OCI-LY1 (cell line): ENCODE measurements around the gene PTPRR.
"Not testable (repeated sequence)": the region's sequence is repeated elsewhere in the genome, so short reads cannot be mapped to it uniquely, and the experiment has no call there.

Experiments
- H2AFZ ChIP-seq: fragments of 200-600 bp; sonication (generic), shearing (Covaris generic); 2 replicates; pipeline ENCODE4 v1.6.0; 2014; ENCODE audit warnings: antibody characterized with exemption, mild to moderate bottlenecking, low read length
- H3F3A ChIP-seq: fragments of 200-600 bp; sonication (generic), shearing (Covaris generic); 2 replicates; pipeline ENCODE4 v1.6.0; 2014; ENCODE audit warnings: mild to moderate bottlenecking, antibody characterized with exemption, low read length, moderate library complexity; ENCODE audit not compliant: insufficient read depth
- H3K27ac ChIP-seq: fragments of 200-600 bp; sonication (generic); 2 replicates; pipeline ENCODE4 v1.5.1; 2014; ENCODE audit warnings: low read length, mixed run types, mild to moderate bottlenecking, low read depth; ENCODE audit not compliant: poor library complexity, severe bottlenecking
- H3K27me3 ChIP-seq: fragments of 200-600 bp; sonication (generic); 2 replicates; pipeline ENCODE4 v1.6.0; 2014; ENCODE audit warnings: antibody characterized with exemption, mild to moderate bottlenecking, low read length, moderate library complexity; ENCODE audit not compliant: insufficient read depth
- H3K36me3 ChIP-seq: fragments of 200-600 bp; sonication (generic); 2 replicates; pipeline ENCODE4 v1.6.1; 2014; ENCODE audit warnings: mild to moderate bottlenecking, antibody characterized with exemption, low read length, moderate library complexity, mixed read lengths; ENCODE audit not compliant: insufficient read depth
- H3K4me1 ChIP-seq: fragments of 200-600 bp; sonication (generic); 2 replicates; pipeline ENCODE4 v1.5.1; 2014; ENCODE audit warnings: mild to moderate bottlenecking, low read length, moderate library complexity; ENCODE audit not compliant: insufficient read depth, severe bottlenecking
- H3K4me2 ChIP-seq: fragments of 200-600 bp; sonication (generic), shearing (Covaris generic); 2 replicates; pipeline ENCODE4 v1.6.1; 2014; ENCODE audit warnings: low read length
- H3K4me3 ChIP-seq: fragments of 200-600 bp; sonication (generic); 2 replicates; pipeline ENCODE4 v1.5.1; 2014; ENCODE audit warnings: low read length, low read depth, mild to moderate bottlenecking, mixed read lengths; ENCODE audit not compliant: poor library complexity, severe bottlenecking
- H3K79me2 ChIP-seq: fragments of 200-600 bp; shearing (Covaris generic); 2 replicates; pipeline ENCODE4 v1.6.1; 2016; ENCODE audit warnings: mixed run types, low read length, mixed read lengths; ENCODE audit not compliant: insufficient read depth
- H3K9ac ChIP-seq: fragments of 200-600 bp; sonication (generic), shearing (Covaris generic); 2 replicates; pipeline ENCODE4 v1.6.1; 2014; ENCODE audit warnings: mild to moderate bottlenecking, low read length, mixed read lengths
- H3K9me2 ChIP-seq: fragments of 200-600 bp; sonication (generic), shearing (Covaris generic); 2 replicates; pipeline ENCODE4 v1.6.1; 2014; ENCODE audit warnings: low read depth, mild to moderate bottlenecking, low read length, mixed read lengths
- H3K9me3 ChIP-seq: fragments of 200-600 bp; shearing (Covaris generic); 2 replicates; pipeline ENCODE4 v1.6.1; 2014; ENCODE audit warnings: low read length, mixed read lengths
- H4K20me1 ChIP-seq: fragments of 200-600 bp; sonication (generic), shearing (Covaris generic); 2 replicates; pipeline ENCODE4 v1.6.0; 2016; ENCODE audit warnings: mild to moderate bottlenecking, low read length; ENCODE audit not compliant: insufficient read depth
- EZH2 ChIP-seq: fragments of 200-600 bp; sonication (generic), shearing (Covaris generic); IDR thresholded peaks from 2 replicates; pipeline ENCODE4 v1.8.0; 2017; ENCODE audit warnings: borderline replicate concordance, mixed run types, mild to moderate bottlenecking, antibody characterized with exemption, low read length, moderate library complexity, mixed read lengths
- TF ChIP-seq, protein P1 (sequence below): fragments of 200-600 bp; sonication (generic), shearing (Covaris generic); IDR thresholded peaks from 2 replicates; pipeline ENCODE4 v1.5.1; 2017; ENCODE audit warnings: mild to moderate bottlenecking, antibody characterized with exemption, low read length, moderate library complexity, mixed read lengths

The PTPRR gene

DNA sequence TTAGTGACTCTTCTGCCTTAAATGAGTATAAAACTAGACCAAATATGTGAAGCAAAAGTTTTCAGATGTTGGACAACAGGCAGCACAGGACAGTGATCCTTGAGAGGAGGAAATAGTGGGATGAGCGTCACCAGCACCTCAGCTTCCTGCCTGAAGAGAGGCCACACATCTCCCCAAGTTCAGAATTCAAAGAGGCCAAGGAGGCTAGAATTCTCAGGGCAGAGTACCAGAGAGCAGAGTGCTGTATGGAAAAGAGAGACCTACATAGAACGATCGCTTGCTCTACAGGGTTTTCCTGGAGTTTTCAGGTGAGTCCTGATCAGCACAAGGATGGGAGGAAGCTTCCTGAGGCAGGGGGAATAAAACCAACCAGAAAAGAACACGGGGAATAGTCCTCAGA, 107.0 kb downstream of the PTPRR start:
- H3K36me3 ChIP-seq = no peaks in the 10 kb centered on the region
- no peak overlapping the region for H2AFZ ChIP-seq
- H3K4me1 ChIP-seq = no peaks in the 10 kb centered on the region
- H3K9ac ChIP-seq = no peak overlapping the region
- no peaks in the 10 kb centered on the region for H3K27me3 ChIP-seq
- no peaks in the 10 kb centered on the region for H3K9me2 ChIP-seq
- no peak overlapping the region for H3K4me3 ChIP-seq
- no peaks in the 10 kb centered on the region for H3K79me2 ChIP-seq
- H3K9me3 ChIP-seq = no peaks in the 10 kb centered on the region
- no peak overlapping the region for H3K4me2 ChIP-seq
- no peak overlapping the region for H3K27ac ChIP-seq
- no peaks in the 10 kb centered on the region for H3F3A ChIP-seq
- TF ChIP-seq, protein P1, sequence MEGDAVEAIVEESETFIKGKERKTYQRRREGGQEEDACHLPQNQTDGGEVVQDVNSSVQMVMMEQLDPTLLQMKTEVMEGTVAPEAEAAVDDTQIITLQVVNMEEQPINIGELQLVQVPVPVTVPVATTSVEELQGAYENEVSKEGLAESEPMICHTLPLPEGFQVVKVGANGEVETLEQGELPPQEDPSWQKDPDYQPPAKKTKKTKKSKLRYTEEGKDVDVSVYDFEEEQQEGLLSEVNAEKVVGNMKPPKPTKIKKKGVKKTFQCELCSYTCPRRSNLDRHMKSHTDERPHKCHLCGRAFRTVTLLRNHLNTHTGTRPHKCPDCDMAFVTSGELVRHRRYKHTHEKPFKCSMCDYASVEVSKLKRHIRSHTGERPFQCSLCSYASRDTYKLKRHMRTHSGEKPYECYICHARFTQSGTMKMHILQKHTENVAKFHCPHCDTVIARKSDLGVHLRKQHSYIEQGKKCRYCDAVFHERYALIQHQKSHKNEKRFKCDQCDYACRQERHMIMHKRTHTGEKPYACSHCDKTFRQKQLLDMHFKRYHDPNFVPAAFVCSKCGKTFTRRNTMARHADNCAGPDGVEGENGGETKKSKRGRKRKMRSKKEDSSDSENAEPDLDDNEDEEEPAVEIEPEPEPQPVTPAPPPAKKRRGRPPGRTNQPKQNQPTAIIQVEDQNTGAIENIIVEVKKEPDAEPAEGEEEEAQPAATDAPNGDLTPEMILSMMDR = no peak
- no peak for TF ChIP-seq EZH2
- no peaks in the 10 kb centered on the region for H4K20me1 ChIP-seq

DNA sequence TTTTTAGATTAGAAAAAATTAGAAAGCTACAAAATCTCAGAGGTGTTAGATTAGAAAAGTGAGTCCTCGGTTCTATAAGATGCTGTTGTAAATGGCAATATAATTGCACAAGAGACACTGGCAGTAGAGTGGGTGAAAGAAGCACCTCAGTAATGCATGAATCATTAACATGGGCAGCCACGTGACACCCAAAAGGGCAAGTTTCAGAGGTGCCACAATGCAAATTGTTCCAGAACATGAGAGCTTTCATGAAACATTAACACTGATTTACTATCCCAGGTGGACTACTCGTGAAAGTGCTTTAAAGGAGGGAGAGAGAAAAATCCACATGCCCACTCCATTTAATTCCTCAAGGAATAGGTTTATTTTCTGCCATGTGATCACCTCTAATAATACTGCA, 108.4 kb downstream of the PTPRR start:
- Histone ChIP-seq H3K4me3 (no peak overlapping the region), H2AFZ (no peak overlapping the region), H3K79me2 (no peaks in the 10 kb centered on the region), H3K27ac (no peak overlapping the region), H3K27me3 (no peaks in the 10 kb centered on the region), H3F3A (no peaks in the 10 kb centered on the region), H3K9me3 (no peaks in the 10 kb centered on the region), H3K4me1 (no peaks in the 10 kb centered on the region), H3K36me3 (no peaks in the 10 kb centered on the region), H4K20me1 (no peaks in the 10 kb centered on the region), H3K9ac (no peak overlapping the region), H3K4me2 (no peak overlapping the region), H3K9me2 (no peaks in the 10 kb centered on the region)
- TF ChIP-seq, protein P1 = no peak
- no peak for TF ChIP-seq EZH2

DNA sequence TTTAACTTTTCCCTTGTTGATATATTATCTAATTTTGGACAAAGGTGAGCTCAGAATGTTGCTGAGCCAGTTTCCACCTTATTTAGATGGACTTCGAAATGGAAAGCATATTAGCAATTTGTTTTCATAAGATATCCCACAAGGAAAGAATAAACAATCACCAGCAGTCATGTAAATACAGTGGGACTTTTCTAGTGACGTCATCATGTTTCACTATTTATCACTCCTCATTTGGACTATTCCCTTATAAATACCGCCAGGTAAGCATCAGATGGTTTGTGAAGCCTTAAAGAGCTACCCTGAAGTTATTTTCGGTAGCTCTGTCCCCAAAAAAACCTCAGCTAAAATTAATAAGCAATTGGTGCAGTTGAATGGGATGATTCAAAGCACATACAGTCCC, 110.7 kb downstream of the PTPRR start:
- Histone ChIP-seq H2AFZ (no peak overlapping the region), H3K27ac (no peak overlapping the region), H3K27me3 (no peaks in the 10 kb centered on the region), H3K4me1 (no peaks in the 10 kb centered on the region), H3K9ac (no peak overlapping the region), H3F3A (no peaks in the 10 kb centered on the region), H3K4me2 (no peak overlapping the region), H3K9me3 (no peaks in the 10 kb centered on the region), H4K20me1 (no peaks in the 10 kb centered on the region), H3K9me2 (no peaks in the 10 kb centered on the region), H3K36me3 (no peaks in the 10 kb centered on the region), H3K4me3 (no peak overlapping the region), H3K79me2 (no peaks in the 10 kb centered on the region)
- TF ChIP-seq, protein P1 = no peak
- TF ChIP-seq EZH2 = no peak

DNA sequence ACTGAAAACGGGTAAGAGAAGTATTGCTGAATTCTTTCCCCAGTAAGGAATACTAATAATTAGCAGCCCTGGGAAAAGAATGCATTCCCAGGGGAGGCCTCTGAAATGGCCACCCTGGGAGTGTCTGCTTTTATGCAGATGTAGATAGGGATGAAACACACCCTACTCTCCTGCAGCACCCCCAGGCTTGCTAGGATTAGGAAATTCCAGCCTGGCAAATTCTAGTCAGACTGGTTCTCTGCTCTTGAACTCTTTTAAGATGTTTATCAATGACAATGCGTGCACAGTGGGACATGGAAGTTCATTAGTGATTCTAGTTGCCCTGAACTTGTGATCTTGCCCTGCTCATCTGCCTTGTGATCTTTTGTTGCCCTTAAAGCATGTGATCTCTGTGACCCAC, 112.5 kb downstream of the PTPRR start:
- not testable (repeated sequence) for H2AFZ ChIP-seq, H3K9ac ChIP-seq, H3K79me2 ChIP-seq, H3K27me3 ChIP-seq, H3K36me3 ChIP-seq, H3K4me2 ChIP-seq, H3K4me3 ChIP-seq, H3K9me2 ChIP-seq, H3F3A ChIP-seq, H3K4me1 ChIP-seq, H4K20me1 ChIP-seq, H3K9me3 ChIP-seq, H3K27ac ChIP-seq
